GM19043 (cell line): ENCODE data around the gene PNPLA5.

ENCODE experiments used
- ATAC-seq: cut with Tn5 transposase; IDR thresholded peaks from one replicate; pipeline ENCODE4 v1.9.1; 2021; ENCODE audit warnings: low read depth; ENCODE audit not compliant: unreplicated experiment

PNPLA5 gene

GRCh38 chr22:43858156-43858895 is 33.5 kb downstream of the PNPLA5 start:
- ATAC-seq, result no peak

DNA sequence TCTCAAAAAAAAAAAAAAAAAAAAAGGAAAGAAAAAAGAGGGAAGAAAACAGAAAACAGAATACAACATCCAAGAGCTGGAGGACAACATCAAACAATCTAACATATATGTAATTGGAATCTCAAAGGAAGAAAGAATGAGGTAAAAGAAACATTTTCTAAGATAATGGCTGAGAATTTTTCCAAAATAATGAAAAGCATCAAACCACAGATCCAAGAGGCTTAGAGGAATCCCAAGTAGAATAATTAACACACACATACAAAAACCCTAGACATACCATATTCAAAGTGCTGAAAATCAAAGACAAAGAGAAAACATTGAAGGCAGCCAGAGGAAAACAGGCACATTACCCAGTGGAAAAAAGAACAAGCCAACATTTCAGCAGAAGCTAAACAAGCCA is 34.4 kb downstream of the PNPLA5 start:
- ATAC-seq, result no peak

GRCh38 chr22:43855431-43855830 is 36.4 kb downstream of the PNPLA5 start:
- ATAC-seq, result no peak

DNA sequence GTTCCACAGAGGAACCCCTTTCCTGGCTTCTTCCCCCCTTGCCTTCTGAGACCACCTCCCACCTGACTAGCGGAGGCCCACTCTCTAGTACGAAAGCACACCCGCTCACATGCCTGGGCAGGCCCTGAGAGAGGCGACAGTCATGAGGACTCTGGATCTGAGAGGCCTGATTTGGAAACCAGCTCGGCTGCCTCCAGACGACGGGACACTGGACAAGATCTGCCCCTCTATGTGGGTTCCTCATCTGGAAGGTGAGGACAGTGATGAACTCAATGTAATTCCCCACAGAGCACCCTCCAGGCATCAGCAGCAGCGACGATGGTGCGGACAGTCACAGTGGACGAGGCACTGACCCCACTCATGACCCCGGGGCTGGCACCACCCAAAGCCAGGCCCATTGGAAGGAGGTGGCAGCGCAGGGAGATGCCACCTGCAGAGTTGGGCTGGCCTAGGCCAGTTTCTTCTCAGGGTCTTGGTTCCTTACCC is 37.0 kb downstream of the PNPLA5 start:
- ATAC-seq, result no peak

DNA sequence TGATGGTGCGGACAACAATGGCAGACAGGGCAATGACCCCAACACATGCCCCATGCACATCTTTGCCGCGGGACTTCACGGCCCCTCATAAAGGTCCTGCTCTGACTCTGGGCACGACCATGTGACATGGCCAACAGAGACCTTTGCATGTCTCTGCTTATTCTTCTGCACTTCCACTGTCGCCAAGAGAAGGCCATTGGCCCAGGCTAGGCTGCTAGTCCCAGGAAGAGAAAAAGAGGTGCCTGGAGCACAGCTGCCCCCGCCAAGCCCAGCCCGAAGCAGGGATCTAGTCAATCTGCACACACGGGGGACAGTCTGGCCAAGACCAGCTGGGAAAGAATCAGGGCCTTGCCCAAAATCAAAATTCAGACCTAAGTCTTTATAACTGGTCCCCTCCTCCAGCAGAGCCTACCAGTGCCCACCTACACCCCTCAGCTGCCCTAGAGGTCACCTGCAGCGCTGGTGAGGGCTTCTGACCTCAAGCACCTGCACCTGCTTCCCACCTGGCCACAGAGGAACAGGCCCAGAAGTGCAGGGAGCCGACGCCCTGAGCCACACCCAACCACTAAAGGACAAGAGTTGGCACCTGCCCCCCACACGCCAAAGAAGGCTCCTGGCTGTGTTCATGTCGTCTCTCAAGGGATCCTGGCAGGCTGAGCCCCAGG is 37.6 kb downstream of the PNPLA5 start:
- no peak for ATAC-seq

DNA sequence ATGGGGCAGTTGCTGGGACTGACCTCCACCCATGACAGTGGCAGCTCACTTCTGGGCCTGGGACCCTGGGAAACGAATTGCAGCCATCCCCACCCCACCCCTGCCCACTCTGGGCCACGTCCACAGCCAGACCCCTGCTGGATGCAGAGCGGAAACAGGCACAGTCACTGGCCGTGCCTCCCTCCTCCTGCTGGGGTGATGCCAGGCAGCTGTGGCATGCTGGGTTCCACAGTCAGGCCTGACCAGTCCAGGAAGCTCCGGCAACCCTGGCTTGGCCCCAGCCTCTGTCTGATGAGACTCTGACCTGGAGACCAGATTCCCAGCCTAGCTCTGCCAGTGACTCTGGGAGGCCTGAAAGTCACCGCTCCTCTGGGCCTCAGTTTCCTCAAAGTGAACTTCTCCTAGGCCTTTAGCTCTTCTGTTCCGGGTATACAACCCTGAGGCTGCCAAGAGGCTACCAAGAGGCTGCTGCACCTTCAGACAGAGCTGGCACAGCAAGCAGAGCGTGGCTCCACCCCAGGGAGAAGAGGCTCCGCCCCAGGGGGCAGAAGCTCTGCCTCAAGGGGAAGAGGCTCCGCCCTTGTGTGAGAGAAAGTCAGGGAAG is 38.4 kb downstream of the PNPLA5 start:
- no peak for ATAC-seq

- no peak for ATAC-seq
Measured at GRCh38 chr22:43852573-43853327, 39.1 kb downstream of the PNPLA5 start.

DNA sequence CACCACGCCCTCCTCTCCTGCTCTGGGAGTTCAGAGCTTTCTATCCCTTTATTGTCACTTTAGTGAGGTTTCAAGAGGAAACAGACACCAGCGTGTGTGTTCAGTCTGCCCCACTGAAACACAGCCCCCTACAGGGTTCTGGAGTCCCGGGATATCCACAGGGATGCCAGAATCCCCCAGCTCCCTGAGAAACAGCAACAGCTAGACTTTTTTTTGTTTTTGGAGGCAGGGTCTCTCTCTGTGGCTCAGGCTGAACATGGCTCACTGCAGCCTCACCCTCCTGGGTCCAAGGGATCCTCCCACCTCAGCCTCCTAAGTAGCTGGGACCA is 39.9 kb downstream of the PNPLA5 start:
- no peak for ATAC-seq

GRCh38 chr22:43851058-43851978 is 40.5 kb downstream of the PNPLA5 start:
- no peak for ATAC-seq

DNA sequence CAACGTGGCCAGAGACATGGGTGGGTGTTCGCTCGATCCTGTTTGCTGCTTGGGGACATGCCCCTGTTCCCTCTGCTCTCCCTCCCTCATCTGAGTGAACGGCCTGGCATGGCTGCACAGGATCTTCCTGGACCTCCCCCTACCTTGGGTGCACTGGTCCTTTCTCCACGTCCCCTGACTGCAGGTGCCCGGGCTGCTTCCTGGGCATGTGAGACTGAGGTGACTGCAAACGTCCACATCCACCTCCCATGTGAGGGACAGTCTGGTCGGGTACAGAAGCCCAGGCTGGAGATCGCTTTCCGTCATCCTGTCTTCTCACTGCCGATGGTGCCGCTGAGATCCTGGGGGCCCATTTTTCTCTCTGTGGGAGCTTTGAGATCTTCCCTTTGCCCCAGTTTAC is 41.3 kb downstream of the PNPLA5 start:
- ATAC-seq, result no peak

DNA sequence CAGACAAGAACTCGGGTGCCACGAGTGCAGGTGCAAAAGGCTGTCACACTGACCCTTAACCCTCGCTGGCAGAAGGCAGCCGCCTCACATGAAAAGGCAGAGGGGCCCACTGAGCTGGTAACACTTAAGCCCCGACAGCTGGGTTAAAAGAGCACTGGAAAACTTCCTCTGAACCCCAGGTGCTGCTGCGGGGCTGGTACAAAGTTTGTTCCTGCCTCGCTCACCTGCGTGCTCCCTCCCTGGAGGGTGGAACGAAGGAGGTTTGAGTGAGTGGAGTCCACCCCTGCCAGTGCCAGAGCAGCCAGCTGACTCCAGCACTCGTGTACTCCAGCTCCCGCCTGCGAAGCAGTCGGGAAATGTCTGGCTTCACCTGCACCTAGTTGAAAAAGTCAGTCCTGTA is 42.1 kb downstream of the PNPLA5 start:
- ATAC-seq, result no peak

GRCh38 chr22:43848366-43849171 is 43.2 kb downstream of the PNPLA5 start:
- no peak for ATAC-seq

DNA sequence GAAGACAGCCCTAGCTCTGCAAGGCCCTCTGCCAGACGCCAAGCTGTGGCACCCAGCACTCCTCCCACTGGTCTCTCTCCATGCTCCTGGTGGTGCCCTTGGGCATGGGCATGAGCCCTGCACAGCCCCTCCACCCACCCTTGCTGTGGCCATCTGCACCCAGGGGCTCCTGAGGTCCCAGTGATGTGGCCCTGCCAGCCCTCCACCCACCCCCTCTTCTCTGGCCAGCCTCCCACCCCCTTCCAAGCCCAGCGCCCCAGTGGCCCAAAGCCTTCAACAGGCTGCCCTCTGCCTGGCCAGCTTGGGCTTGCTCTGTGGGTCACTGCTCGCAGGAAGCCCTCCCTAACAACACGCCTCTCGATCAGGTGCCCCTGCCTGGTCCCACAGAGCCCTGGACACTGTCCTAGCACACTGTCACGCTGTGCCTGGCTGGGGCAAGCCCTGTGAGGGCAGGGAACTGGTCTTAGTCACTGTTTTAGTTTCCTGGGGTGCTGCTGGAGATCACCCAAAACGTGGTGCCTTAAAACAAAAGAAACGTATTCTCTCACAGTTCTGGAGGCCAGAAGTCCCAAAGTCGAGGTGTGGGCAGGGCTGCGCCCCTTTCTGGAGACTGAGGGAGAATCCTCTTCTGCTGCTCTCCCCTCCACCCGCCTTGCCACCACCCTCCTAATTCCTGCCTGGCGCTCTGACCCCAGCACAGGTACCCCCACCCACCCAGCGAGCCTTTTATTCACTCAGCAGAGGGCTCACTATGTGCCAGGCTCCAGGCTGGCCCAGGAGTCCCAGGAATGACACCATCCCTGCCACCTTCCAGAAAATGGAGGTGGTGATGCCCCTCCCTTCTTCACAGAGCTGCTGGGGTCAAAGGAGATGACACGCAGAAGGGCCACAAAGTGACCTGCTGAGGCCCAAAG is 44.2 kb downstream of the PNPLA5 start:
- no peak for ATAC-seq

GRCh38 chr22:43846966-43847365 is 44.8 kb downstream of the PNPLA5 start:
- no peak for ATAC-seq

DNA sequence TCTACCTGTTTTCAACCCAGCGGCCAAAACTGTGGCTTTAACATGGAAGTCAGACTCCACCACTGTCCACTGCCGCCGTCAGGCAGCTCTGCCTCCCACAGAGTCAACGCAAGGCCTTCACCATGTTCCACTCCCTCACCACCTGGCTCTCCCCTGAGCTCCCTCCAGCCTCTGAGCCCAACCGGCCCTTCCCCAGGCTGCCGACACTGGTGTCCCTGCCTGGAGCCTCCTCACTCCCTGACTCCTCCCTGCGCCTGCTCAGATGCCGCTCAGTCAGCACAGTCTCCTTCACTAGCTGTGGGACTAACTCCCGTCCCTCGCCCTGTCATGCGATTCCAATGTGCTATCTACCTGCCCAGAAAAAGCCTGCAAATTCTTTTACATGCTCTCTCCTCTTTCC is 45.8 kb downstream of the PNPLA5 start:
- no peak for ATAC-seq

GRCh38 chr22:43844560-43845545 is 47.0 kb downstream of the PNPLA5 start:
- no peak for ATAC-seq
